HEK293T (cell line): ENCODE measurements around the gene PRC1.
"Not testable (repeated sequence)": the region's sequence is repeated elsewhere in the genome, so short reads cannot be mapped to it uniquely, and the experiment has no call there.

Source experiments
- ARNT ChIP-seq: fragments of 450-650 bp; IDR thresholded peaks from 2 replicates; pipeline ENCODE4 v1.6.1; 2017; ENCODE audit warnings: mild to moderate bottlenecking
- BHLHE40 ChIP-seq: fragments of 450-650 bp; IDR thresholded peaks from 2 replicates; pipeline ENCODE4 v1.6.1; 2016; ENCODE audit warnings: mild to moderate bottlenecking, moderate library complexity, borderline replicate concordance
- FOXM1 ChIP-seq: fragments of 450-650 bp; IDR thresholded peaks from 2 replicates; pipeline ENCODE4 v1.6.1; 2017; ENCODE audit warnings: mild to moderate bottlenecking, borderline replicate concordance
- LEF1 ChIP-seq: fragments of 450-650 bp; IDR thresholded peaks from 2 replicates; pipeline ENCODE4 v1.6.1; 2017; ENCODE audit warnings: mild to moderate bottlenecking, borderline replicate concordance
- SP1 ChIP-seq: fragments of 450-650 bp; IDR thresholded peaks from 2 replicates; pipeline ENCODE4 v1.6.1; 2017
- TARDBP ChIP-seq: fragments of 450-650 bp; IDR thresholded peaks from 2 replicates; pipeline ENCODE4 v1.6.1; 2016
- ZNF384 ChIP-seq: fragments of 450-650 bp; IDR thresholded peaks from 2 replicates; pipeline ENCODE4 v1.6.1; 2016
- TF ChIP-seq, protein P1 (sequence below): fragments of 450-650 bp; IDR thresholded peaks from 2 replicates; pipeline ENCODE4 v1.6.1; 2016

- TF ChIP-seq, protein P1, sequence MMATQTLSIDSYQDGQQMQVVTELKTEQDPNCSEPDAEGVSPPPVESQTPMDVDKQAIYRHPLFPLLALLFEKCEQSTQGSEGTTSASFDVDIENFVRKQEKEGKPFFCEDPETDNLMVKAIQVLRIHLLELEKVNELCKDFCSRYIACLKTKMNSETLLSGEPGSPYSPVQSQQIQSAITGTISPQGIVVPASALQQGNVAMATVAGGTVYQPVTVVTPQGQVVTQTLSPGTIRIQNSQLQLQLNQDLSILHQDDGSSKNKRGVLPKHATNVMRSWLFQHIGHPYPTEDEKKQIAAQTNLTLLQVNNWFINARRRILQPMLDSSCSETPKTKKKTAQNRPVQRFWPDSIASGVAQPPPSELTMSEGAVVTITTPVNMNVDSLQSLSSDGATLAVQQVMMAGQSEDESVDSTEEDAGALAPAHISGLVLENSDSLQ, result not testable (repeated sequence)
- not testable (repeated sequence) for TF ChIP-seq BHLHE40, SP1, FOXM1, ARNT, TARDBP, ZNF384, LEF1
Observed at GRCh38 chr15:90922712-90923322, 71.5 kb downstream of the PRC1 start.
